ENCODE measurements around the gene TC2N.
"Not testable (repeated sequence)": the region's sequence is repeated elsewhere in the genome, so short reads cannot be mapped to it uniquely, and the experiment has no call there.

The TC2N gene

GRCh38 chr14:91806716-91807115 is 60.6 kb downstream of the TC2N start:
- TF ChIP-seq ZNF274 (IDR thresholded peaks at IDR 0.05; ENCODE audit: low read depth, low read length): no peak
- no peak overlapping the region for H3K4me3 ChIP-seq (ENCODE audit: low read length)

- not testable (repeated sequence) for H3K4me3 ChIP-seq (ENCODE audit: low read length)
These were observed 61.2 kb downstream of the TC2N start for GRCh38 chr14:91806094-91806493.

- no peak for TF ChIP-seq ZNF274 (IDR thresholded peaks at IDR 0.05; ENCODE audit: low read depth, low read length)
- H3K4me3 ChIP-seq (ENCODE audit: low read length): no peak overlapping the region
These were observed 61.7 kb downstream of the TC2N start for GRCh38 chr14:91805659-91806058.

GRCh38 chr14:91801358-91801757 is 66.0 kb downstream of the TC2N start:
- no peak overlapping the region for H3K4me3 ChIP-seq (ENCODE audit: low read length)
- no peak for TF ChIP-seq ZNF274 (IDR thresholded peaks at IDR 0.05; ENCODE audit: low read depth, low read length)

GRCh38 chr14:91796617-91797347 is 70.6 kb downstream of the TC2N start:
- H3K4me3 ChIP-seq (ENCODE audit: low read length): no peak overlapping the region
- no peak for TF ChIP-seq ZNF274 (IDR thresholded peaks at IDR 0.05; ENCODE audit: low read depth, low read length)

GRCh38 chr14:91793704-91794103 is 73.6 kb downstream of the TC2N start:
- H3K4me3 ChIP-seq (ENCODE audit: low read length): no peak overlapping the region
- no peak for TF ChIP-seq ZNF274 (IDR thresholded peaks at IDR 0.05; ENCODE audit: low read depth, low read length)

- no peak overlapping the region for H3K4me3 ChIP-seq (ENCODE audit: low read length)
- no peak for TF ChIP-seq ZNF274 (IDR thresholded peaks at IDR 0.05; ENCODE audit: low read depth, low read length)
These were observed 81.1 kb downstream of the TC2N start for GRCh38 chr14:91786188-91786587.

GRCh38 chr14:91780452-91780851 is 86.9 kb downstream of the TC2N start:
- H3K4me3 ChIP-seq (ENCODE audit: low read length): no peak overlapping the region
- TF ChIP-seq ZNF274 (IDR thresholded peaks at IDR 0.05; ENCODE audit: low read depth, low read length): no peak

- no peak for TF ChIP-seq ZNF274 (IDR thresholded peaks at IDR 0.05; ENCODE audit: low read depth, low read length)
- no peak overlapping the region for H3K4me3 ChIP-seq (ENCODE audit: low read length)
These were observed 89.1 kb downstream of the TC2N start for GRCh38 chr14:91778217-91778616.

GRCh38 chr14:91774140-91775096 is 92.9 kb downstream of the TC2N start:
- TF ChIP-seq ZNF274 (IDR thresholded peaks at IDR 0.05; ENCODE audit: low read depth, low read length): no peak
- H3K4me3 ChIP-seq (ENCODE audit: low read length): no peak overlapping the region

GRCh38 chr14:91770185-91770584 is 97.2 kb downstream of the TC2N start:
- TF ChIP-seq ZNF274 (IDR thresholded peaks at IDR 0.05; ENCODE audit: low read depth, low read length): no peak
- H3K4me3 ChIP-seq (ENCODE audit: low read length): no peak overlapping the region

- TF ChIP-seq ZNF274 (IDR thresholded peaks at IDR 0.05; ENCODE audit: low read depth, low read length): no peak
- no peak overlapping the region for H3K4me3 ChIP-seq (ENCODE audit: low read length)
These were observed 111.6 kb downstream of the TC2N start for GRCh38 chr14:91755570-91756295.

- TF ChIP-seq ZNF274 (IDR thresholded peaks at IDR 0.05; ENCODE audit: low read depth, low read length): no peak
- no peak overlapping the region for H3K4me3 ChIP-seq (ENCODE audit: low read length)
These were observed 112.5 kb downstream of the TC2N start for GRCh38 chr14:91754819-91755218.

- TF ChIP-seq ZNF274 (IDR thresholded peaks at IDR 0.05; ENCODE audit: low read depth, low read length): no peak
These were observed 113.2 kb downstream of the TC2N start for GRCh38 chr14:91754185-91754584.

More at GRCh38 chr14:91754185-91754584, 113.2 kb downstream of the TC2N start:
- H3K4me3 ChIP-seq (ENCODE audit: low read length): no peak overlapping the region
